SHP77 (cell line): Measurements from ENCODE around the gene ST3GAL5.

ENCODE experiments used
- DNase-seq, 2 experiments: peaks; one replicate each; lab custom pipeline; 2025; lab: John Stamatoyannopoulos, UW

The ST3GAL5 gene

GRCh38 chr2:85866165-85866659 lies 22.6 kb downstream of the ST3GAL5 start:
- DNase-seq: no peak

GRCh38 chr2:85865539-85866164 lies 23.1 kb downstream of the ST3GAL5 start:
- DNase-seq: no peak

GRCh38 chr2:85864654-85865053 lies 24.1 kb downstream of the ST3GAL5 start:
- DNase-seq: no peak

GRCh38 chr2:85862426-85862825 lies 26.4 kb downstream of the ST3GAL5 start:
- DNase-seq: no peak

GRCh38 chr2:85861650-85862049 lies 27.1 kb downstream of the ST3GAL5 start:
- DNase-seq: no peak

GRCh38 chr2:85861180-85861579 lies 27.6 kb downstream of the ST3GAL5 start:
- no peak for DNase-seq

- DNase-seq: no peak
Observed at GRCh38 chr2:85858841-85859240, 29.9 kb downstream of the ST3GAL5 start.

- DNase-seq: no peak
Observed at GRCh38 chr2:85854897-85855296, 33.9 kb downstream of the ST3GAL5 start.

- DNase-seq: no peak
Observed at GRCh38 chr2:85854166-85854509, 34.7 kb downstream of the ST3GAL5 start.

- no peak for DNase-seq
Observed at GRCh38 chr2:85853499-85854165, 35.2 kb downstream of the ST3GAL5 start.

GRCh38 chr2:85852937-85853498 lies 35.8 kb downstream of the ST3GAL5 start:
- no peak for DNase-seq

GRCh38 chr2:85852152-85852840 lies 36.5 kb downstream of the ST3GAL5 start:
- no peak for DNase-seq

GRCh38 chr2:85851253-85852151 lies 37.3 kb downstream of the ST3GAL5 start:
- DNase-seq: no peak

GRCh38 chr2:85850451-85850850 lies 38.3 kb downstream of the ST3GAL5 start:
- no peak for DNase-seq

- no peak for DNase-seq
Observed at GRCh38 chr2:85847051-85847588, 41.7 kb downstream of the ST3GAL5 start.

- no peak for DNase-seq
Observed at GRCh38 chr2:85846411-85846810, 42.4 kb downstream of the ST3GAL5 start.

- no peak for DNase-seq
Observed at GRCh38 chr2:85844486-85844885, 44.3 kb downstream of the ST3GAL5 start.

- DNase-seq: no peak
Observed at GRCh38 chr2:85843543-85843942, 45.2 kb downstream of the ST3GAL5 start.

GRCh38 chr2:85840091-85840490 lies 48.7 kb downstream of the ST3GAL5 start:
- DNase-seq: no peak

GRCh38 chr2:85839461-85839860 lies 49.3 kb downstream of the ST3GAL5 start:
- DNase-seq: no peak

- no peak for DNase-seq
Observed at GRCh38 chr2:85838641-85839040, 50.1 kb downstream of the ST3GAL5 start.

GRCh38 chr2:85838181-85838580 lies 50.6 kb downstream of the ST3GAL5 start:
- no peak for DNase-seq
